GM04503 (cell line): ENCODE data around the gene SDK1.
"Not testable (repeated sequence)": the region's sequence is repeated elsewhere in the genome, so short reads cannot be mapped to it uniquely, and the experiment has no call there.

Experiments used
- DNase-seq: peaks from one replicate; pipeline ENCODE4 v3.0.0-alpha.2; 2012; ENCODE audit warnings: low read depth

The SDK1 gene

GRCh38 chr7:3582145-3582544 is 281.1 kb downstream of the SDK1 start:
- not testable (repeated sequence) for DNase-seq

- DNase-seq, result no peak
Measured at GRCh38 chr7:3585826-3586225, 284.8 kb downstream of the SDK1 start.

- DNase-seq, result no peak
Measured at GRCh38 chr7:3588341-3588740, 287.3 kb downstream of the SDK1 start.

- DNase-seq, result no peak
Measured at GRCh38 chr7:3589752-3590151, 288.7 kb downstream of the SDK1 start.

- DNase-seq, result no peak
Measured at GRCh38 chr7:3591219-3591618, 290.2 kb downstream of the SDK1 start.

- DNase-seq, result no peak
Measured at GRCh38 chr7:3591944-3592343, 290.9 kb downstream of the SDK1 start.

- DNase-seq, result no peak
Measured at GRCh38 chr7:3592401-3593134, 291.5 kb downstream of the SDK1 start.

- DNase-seq, result no peak
Measured at GRCh38 chr7:3594901-3595300, 293.8 kb downstream of the SDK1 start.

GRCh38 chr7:3598854-3599253 is 297.8 kb downstream of the SDK1 start:
- DNase-seq, result no peak

- DNase-seq, result no peak
Measured at GRCh38 chr7:3605222-3605621, 304.2 kb downstream of the SDK1 start.

- no peak for DNase-seq
Measured at GRCh38 chr7:3606436-3606835, 305.4 kb downstream of the SDK1 start.

GRCh38 chr7:3607847-3608246 is 306.8 kb downstream of the SDK1 start:
- DNase-seq, result no peak

- DNase-seq, result no peak
Measured at GRCh38 chr7:3616306-3616705, 315.3 kb downstream of the SDK1 start.

GRCh38 chr7:3630081-3630480 is 329.0 kb downstream of the SDK1 start:
- no peak for DNase-seq

GRCh38 chr7:3634396-3634795 is 333.3 kb downstream of the SDK1 start:
- no peak for DNase-seq

- DNase-seq, result no peak
Measured at GRCh38 chr7:3636131-3636860, 335.2 kb downstream of the SDK1 start.

- no peak for DNase-seq
Measured at GRCh38 chr7:3639253-3639652, 338.2 kb downstream of the SDK1 start.

- DNase-seq, result no peak
Measured at GRCh38 chr7:3641582-3641981, 340.5 kb downstream of the SDK1 start.

- no peak for DNase-seq
Measured at GRCh38 chr7:3643091-3643490, 342.0 kb downstream of the SDK1 start.

- DNase-seq, result no peak
Measured at GRCh38 chr7:3648276-3648675, 347.2 kb downstream of the SDK1 start.

- DNase-seq, result no peak
Measured at GRCh38 chr7:3649250-3649649, 348.2 kb downstream of the SDK1 start.

- no peak for DNase-seq
Measured at GRCh38 chr7:3649678-3650440, 348.8 kb downstream of the SDK1 start.

GRCh38 chr7:3650844-3651243 is 349.8 kb downstream of the SDK1 start:
- DNase-seq, result no peak
